Left ventricle myocardium superior (tissue), 1 donor: Measurements from ENCODE around the gene CCDC80. TPM values are rescaled to one million over a fixed set of nuclear protein-coding genes. Genes with fewer than 3 reads are reported as not detected.

ENCODE experiments used
- ATAC-seq: fragments of 200-7000 bp; cut with Tn5 transposase; one replicate; pipeline ENCODE4 v1.9.1; 2020; ENCODE audit warnings: mild to moderate bottlenecking, moderate library complexity
- DNase-seq: peaks from one replicate; pipeline ENCODE4 v3.0.0-alpha.2; 2020
- intact Hi-C: fragments of 100-400 bp; cut with micrococcal nuclease; formaldehyde crosslinking; loops from one replicate; pipeline ENCODE4 v1.11.0; 2022
- total RNA-seq: library from RNA; stranded (reverse); fragmentation: NEBNext Ultra II Directional; extraction: Animal tissue kit (Norgen Biotek cat#: 25700); gene quantifications from one replicate; pipeline ENCODE4 v1.2.1, GENCODE V29; 2021
- donor health status: DM: no; HTN: yes; CAD: no; lungs with severe emphysema.

Gene CCDC80
- total RNA-seq, 1 donor from 2014 or later: 80.0 TPM

DNA sequence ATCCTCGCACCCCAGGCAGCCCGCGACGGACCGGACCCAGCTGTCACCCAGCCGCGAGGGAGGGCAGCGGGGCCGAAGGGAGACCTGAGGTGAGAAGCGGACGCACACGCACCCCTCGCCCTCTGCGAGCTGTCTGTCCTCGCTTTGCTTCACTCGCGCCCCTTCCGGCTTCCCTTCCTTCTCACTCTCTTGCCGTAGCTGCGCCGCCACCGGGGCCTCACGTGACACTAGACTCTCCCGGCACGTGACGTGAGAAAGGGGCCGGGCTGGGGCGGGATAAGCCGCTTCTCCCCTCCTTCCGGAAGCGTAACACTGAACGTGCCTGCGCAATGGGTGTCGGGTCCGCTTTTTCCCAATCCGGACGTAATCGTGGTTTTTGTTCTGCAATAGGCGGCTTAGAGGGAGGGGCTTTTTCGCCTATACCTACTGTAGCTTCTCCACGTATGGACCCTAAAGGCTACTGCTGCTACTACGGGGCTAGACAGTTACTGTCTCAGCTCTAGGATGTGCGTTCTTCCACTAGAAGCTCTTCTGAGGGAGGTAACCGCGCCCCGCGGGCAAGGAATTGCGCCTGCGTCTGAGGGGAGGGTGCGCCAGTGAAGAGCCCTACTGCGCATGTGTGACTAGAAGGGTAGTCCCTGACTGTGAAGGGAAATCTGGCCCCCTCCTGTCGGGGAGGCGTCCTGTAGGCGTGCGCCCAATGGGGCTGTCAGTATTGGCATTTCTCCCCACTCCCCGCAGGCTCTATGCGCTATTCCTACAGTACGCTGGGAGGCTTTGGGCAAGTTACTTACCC, 79.0 kb downstream of the CCDC80 start, which contains the start of the genes ATG3 and SLC35A5:
ATG3 (minus strand) TSS at position 229 of the 796 bp plus-strand sequence. CDS start 434 bp downstream, outside the sequence.
SLC35A5 (plus strand) TSS at position 312 of the 796 bp plus-strand sequence. CDS start 1,359 bp downstream, outside the sequence.
- ATAC-seq: peak; percentile 98
- intact Hi-C loops: no loop called here
- peak; percentile 99 for DNase-seq

DNA sequence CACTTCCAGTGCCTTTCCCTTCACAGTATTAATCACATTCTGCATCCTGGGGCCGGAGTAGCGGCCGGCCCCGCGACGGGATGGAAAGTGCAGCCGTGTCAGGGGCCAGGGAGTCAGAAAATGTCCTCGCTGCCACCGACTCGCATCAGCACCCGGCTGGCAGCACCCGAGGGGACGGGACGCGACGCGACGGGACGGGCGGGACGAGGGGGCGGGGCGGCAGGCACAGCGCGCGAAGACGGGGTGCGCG, 79.5 kb downstream of the CCDC80 start:
- ATAC-seq (peak; percentile 71), DNase-seq (no peak)
- intact Hi-C loops: no loop called here

DNA sequence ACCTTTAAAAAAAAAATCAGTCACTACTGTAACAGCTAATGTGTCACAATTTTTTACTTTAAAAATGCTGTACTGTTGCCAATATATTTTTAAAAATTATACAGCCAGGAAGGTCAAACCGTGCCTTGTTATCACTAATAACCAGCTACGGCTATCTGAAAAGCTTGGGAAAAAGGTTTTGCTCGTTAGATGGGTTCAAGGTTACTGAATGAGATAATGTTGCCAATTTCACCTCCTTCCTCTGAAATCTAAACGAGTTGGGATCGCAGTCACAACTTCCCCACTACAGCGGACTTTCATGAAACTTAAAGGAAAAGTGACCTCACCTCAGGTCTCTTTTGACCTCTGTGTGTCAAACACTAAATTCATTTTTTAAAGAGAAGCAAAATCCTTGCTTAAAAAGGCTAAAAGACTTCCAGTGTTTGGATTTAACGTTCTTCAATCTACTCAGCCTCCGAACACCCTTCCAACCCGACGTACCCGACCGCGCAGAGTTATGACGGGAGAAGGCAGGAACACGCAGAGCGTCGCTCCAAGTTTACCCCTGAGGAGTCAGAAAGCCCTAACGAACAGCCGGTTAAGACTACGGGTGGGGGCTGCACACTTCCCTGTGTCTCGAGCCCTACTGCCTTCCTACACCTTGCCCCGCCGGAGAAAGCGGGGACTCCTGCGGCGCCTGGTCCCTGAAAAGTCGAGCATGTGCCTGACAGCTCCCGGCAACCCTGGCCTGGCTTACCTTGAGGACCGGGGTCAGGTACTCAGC, 80.0 kb downstream of the CCDC80 start:
- peak; percentile 63 for DNase-seq
- intact Hi-C loops: no loop called here
- ATAC-seq: peak; percentile 43

DNA sequence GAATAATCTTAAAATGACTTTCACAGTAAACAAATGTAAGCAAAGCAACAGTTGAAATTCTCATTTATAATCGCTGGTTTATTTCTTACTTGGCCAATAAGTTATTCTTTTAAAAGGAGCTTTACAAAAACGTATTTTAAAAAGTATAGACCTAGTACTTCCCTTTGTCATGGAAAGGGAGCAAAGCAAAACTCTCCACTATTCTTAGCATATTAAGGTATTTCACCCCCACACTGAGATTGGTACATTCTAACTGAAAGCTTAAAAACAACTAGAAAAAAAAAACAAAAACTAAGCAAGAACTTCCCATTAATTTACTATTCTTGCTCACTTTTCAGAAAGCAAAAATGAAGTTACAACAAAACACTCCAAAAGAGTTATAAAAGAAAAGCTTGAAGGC, 80.6 kb downstream of the CCDC80 start:
- DNase-seq (no peak), ATAC-seq (no peak)
- intact Hi-C loops: no loop called here

DNA sequence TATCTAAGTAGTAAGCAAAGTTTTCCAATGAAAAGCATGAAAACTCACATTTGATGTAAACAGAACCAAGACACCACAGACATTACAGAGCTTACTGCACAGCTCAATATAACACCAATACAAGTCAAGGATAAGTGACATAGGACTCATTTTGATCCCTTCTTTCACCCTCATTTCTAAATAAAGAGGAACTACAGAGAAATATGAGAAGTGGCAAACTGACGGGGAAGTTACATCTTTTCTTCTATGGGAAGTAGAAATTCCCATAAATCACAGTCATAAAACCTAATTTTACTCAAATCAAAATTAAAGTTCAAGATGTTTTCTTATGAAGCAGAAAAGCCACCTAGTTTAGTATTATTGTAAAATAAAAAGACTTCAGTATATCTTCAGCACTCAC, 83.0 kb downstream of the CCDC80 start:
- intact Hi-C loops: no loop called here
- DNase-seq (no peak), ATAC-seq (no peak)

DNA sequence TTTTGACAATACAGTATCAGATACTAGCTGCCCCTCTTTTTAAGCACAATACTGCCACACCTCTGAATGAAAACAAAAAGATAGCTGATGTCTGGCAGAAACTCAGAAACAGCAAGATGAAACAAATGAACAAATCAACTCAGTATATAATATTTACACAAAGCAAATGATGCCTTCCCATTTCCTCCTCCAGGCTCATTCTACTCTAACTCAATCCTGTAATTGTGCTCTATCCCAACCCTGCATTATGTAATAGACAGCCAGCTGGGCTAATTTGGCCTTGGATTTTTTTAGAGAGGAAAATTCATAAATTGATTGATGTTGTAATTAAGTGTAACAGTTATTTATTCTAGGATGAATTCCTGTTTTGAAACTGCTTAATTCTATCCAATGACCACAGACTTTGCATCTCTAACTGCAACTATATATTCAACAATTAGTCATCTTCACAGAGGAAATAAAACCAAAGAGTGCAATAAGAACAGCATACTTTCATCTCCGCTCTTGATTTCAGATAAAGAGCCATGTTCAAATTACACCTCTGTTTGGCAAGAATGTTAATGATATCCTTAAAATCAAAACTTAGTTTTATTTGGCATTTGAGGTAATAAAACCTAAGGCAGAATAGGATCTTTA, 85.3 kb downstream of the CCDC80 start:
- DNase-seq (no peak), ATAC-seq (no peak)
- intact Hi-C loops: no loop called here

DNA sequence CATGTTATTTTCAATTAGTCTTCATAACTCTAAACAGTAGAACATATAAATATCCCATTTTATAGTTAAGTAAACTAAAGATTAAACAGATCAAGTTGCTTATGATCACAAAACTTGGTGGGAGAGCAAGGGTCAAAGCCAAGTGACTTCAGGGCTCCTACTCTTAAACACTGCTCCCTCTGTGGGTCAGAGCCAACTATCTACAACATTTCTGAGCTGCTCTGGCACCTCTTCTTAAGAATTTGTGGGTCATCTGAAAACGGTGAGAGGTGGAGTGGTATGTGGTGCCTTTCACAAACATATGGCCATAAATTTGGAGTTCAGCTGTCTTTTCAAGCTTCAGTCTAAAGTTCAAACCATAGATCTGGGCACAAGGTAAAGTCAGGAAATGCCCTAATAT, 90.1 kb downstream of the CCDC80 start:
- ATAC-seq: no peak
- intact Hi-C loops: no loop called here
- DNase-seq: no peak

Other genes starting within 250 kb of the CCDC80 start
- not detected for gene BTLA, start 141.7 kb downstream of the CCDC80 start, total RNA-seq
- gene ATG3, start 79.2 kb downstream of the CCDC80 start, total RNA-seq: 39.0 TPM
- gene SLC35A5, start 79.1 kb downstream of the CCDC80 start, total RNA-seq: 14.7 TPM
- gene CD200R1L, start 205.7 kb upstream of the CCDC80 start, total RNA-seq: not detected